OCI-LY7 (cell line): ENCODE data around the gene TLR5. TPM values are rescaled to one million over a fixed set of nuclear protein-coding genes. Genes with fewer than 3 reads are reported as not detected.

Experiments used
- BruUV-seq: library from RNA; stranded (reverse); fragments of 400-500 nt; replicated peaks from 2 replicates; lab custom pipeline; 2021; lab: Mats Ljungman, UMichigan
- CTCF ChIA-PET: fragments of 300-600 bp; sonication (Branson Sonifier 250); formaldehyde crosslinking; loops from one replicate; lab custom pipeline; 2022; ENCODE audit warnings: antibody characterized with exemption; ENCODE audit not compliant: unreplicated experiment; lab: Charles Lee
- POLR2A ChIA-PET: fragments of 300-600 bp; sonication (Branson Sonifier 250); formaldehyde crosslinking; loops from one replicate; lab custom pipeline; 2022; ENCODE audit warnings: antibody characterized with exemption; lab: Charles Lee
- DNase-seq: peaks from one replicate; pipeline ENCODE4 v3.0.0-alpha.2; 2015; ENCODE audit warnings: low spot score
- H2AFZ ChIP-seq: fragments of 200-600 bp; sonication (generic), shearing (Covaris generic); 2 replicates; pipeline ENCODE4 v1.6.1; 2014; ENCODE audit warnings: mild to moderate bottlenecking, antibody characterized with exemption, low read length, moderate library complexity
- H3K27ac ChIP-seq: fragments of 200-600 bp; sonication (generic); 2 replicates; pipeline ENCODE4 v1.5.1; 2014; ENCODE audit warnings: mixed run types, low read depth, mild to moderate bottlenecking, moderate library complexity, low read length, inconsistent platforms; ENCODE audit not compliant: poor library complexity, severe bottlenecking
- H3K36me3 ChIP-seq: fragments of 200-600 bp; sonication (generic); 2 replicates; pipeline ENCODE4 v1.6.1; 2014; ENCODE audit warnings: mild to moderate bottlenecking, antibody characterized with exemption, low read length, moderate library complexity, mixed read lengths; ENCODE audit not compliant: insufficient read depth
- H3K4me1 ChIP-seq: fragments of 200-600 bp; sonication (generic); 2 replicates; pipeline ENCODE4 v1.5.1; 2014; ENCODE audit warnings: mild to moderate bottlenecking, low read length; ENCODE audit not compliant: insufficient read depth, poor library complexity, severe bottlenecking
- H3K4me2 ChIP-seq: fragments of 200-600 bp; sonication (generic); 2 replicates; pipeline ENCODE4 v1.6.1; 2014; ENCODE audit warnings: mild to moderate bottlenecking, low read length
- H3K4me3 ChIP-seq: fragments of 200-600 bp; sonication (generic); 2 replicates; pipeline ENCODE4 v1.5.1; 2014; ENCODE audit warnings: mild to moderate bottlenecking, low read depth, low read length; ENCODE audit not compliant: poor library complexity, severe bottlenecking
- H3K79me2 ChIP-seq: fragments of 200-600 bp; sonication (generic); 2 replicates; pipeline ENCODE4 v1.6.1; 2016; ENCODE audit warnings: low read depth, mild to moderate bottlenecking, low read length, moderate library complexity, mixed read lengths; ENCODE audit not compliant: insufficient read depth
- H3K9me2 ChIP-seq: fragments of 200-600 bp; sonication (generic); 2 replicates; pipeline ENCODE4 v1.6.1; 2016; ENCODE audit warnings: mild to moderate bottlenecking, low read length, mixed read lengths; ENCODE audit not compliant: insufficient read depth
- H3K9me3 ChIP-seq: fragments of 200-600 bp; sonication (generic); 2 replicates; pipeline ENCODE4 v1.6.1; 2014; ENCODE audit warnings: mild to moderate bottlenecking, mixed run types, low read length, mixed read lengths
- H4K20me1 ChIP-seq: fragments of 200-600 bp; sonication (generic); 2 replicates; pipeline ENCODE4 v1.6.1; 2014; ENCODE audit warnings: mild to moderate bottlenecking, antibody characterized with exemption, low read length, moderate library complexity, mixed read lengths; ENCODE audit not compliant: insufficient read depth
- EZH2phosphoT487 ChIP-seq: fragments of 200-600 bp; sonication (generic); IDR thresholded peaks from 2 replicates; pipeline ENCODE4 v1.6.1; 2018; ENCODE audit warnings: low read depth, borderline replicate concordance, mild to moderate bottlenecking, mixed run types, antibody characterized with exemption, low read length, moderate library complexity, mixed read lengths
- intact Hi-C: fragments of 100-400 bp; cut with micrococcal nuclease; formaldehyde crosslinking; loops from one replicate; pipeline ENCODE4 v1.10.0; 2022; ENCODE audit not compliant: unreplicated experiment
- total RNA-seq, 2 experiments: library from RNA; depleted of rRNA in 1 of 2; stranded (reverse); fragments of >200 nt in 1 of 2; shearing (Covaris generic) in 1 of 2; gene quantifications; 2 replicates each; pipeline ENCODE4 v1.2.3, GENCODE V29; 2014 to 2022
- TF ChIP-seq, protein P1 (sequence below): fragments of 200-600 bp; sonication (generic); conservative IDR thresholded peaks from 2 replicates; pipeline ENCODE4 v1.5.1; 2014; ENCODE audit warnings: mild to moderate bottlenecking, antibody characterized with exemption, low read length, moderate library complexity, mixed read lengths

TLR5 gene
- total RNA-seq, 2 experiments from 2014 or later = not detected

- TF ChIP-seq EZH2phosphoT487 = no peak
- TF ChIP-seq, protein P1, sequence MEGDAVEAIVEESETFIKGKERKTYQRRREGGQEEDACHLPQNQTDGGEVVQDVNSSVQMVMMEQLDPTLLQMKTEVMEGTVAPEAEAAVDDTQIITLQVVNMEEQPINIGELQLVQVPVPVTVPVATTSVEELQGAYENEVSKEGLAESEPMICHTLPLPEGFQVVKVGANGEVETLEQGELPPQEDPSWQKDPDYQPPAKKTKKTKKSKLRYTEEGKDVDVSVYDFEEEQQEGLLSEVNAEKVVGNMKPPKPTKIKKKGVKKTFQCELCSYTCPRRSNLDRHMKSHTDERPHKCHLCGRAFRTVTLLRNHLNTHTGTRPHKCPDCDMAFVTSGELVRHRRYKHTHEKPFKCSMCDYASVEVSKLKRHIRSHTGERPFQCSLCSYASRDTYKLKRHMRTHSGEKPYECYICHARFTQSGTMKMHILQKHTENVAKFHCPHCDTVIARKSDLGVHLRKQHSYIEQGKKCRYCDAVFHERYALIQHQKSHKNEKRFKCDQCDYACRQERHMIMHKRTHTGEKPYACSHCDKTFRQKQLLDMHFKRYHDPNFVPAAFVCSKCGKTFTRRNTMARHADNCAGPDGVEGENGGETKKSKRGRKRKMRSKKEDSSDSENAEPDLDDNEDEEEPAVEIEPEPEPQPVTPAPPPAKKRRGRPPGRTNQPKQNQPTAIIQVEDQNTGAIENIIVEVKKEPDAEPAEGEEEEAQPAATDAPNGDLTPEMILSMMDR = peak; percentile 85
- Histone ChIP-seq H3K4me2 (peak overlapping the region; percentile 47; the same call in 1 of the 2 replicates), H2AFZ (no peak overlapping the region), H3K36me3 (no peaks in the 10 kb centered on the region), H3K4me1 (no peaks in the 10 kb centered on the region), H3K9me2 (no peaks in the 10 kb centered on the region), H3K79me2 (no peaks in the 10 kb centered on the region), H3K27ac (no peak overlapping the region), H3K4me3 (no peak overlapping the region), H3K9me3 (no peaks in the 10 kb centered on the region), H4K20me1 (no peaks in the 10 kb centered on the region)
- BruUV-seq = no TSS peak
- ChIA-PET POLR2A (no interaction called here), CTCF (interaction anchor here (1.2 to 1.4 kb wide), 3 partner anchors 9 to 11 kb away, joined by 3 to 4 read pairs (median 4); partner anchors contain the start of gene TLR5)
- intact Hi-C loops = loop anchor here (2.0 kb wide), 1 partner anchor 551 kb away; no protein-coding TSS in a partner anchor
- peak; percentile 55 for DNase-seq
These were observed 9.1 kb downstream of the TLR5 start for GRCh38 chr1:223133824-223134435.

- no peak overlapping the region for H2AFZ ChIP-seq
- TF ChIP-seq, protein P1 = no peak
- no peak for TF ChIP-seq EZH2phosphoT487
- no peak for DNase-seq
- H4K20me1 ChIP-seq = no peaks in the 10 kb centered on the region
- H3K9me2 ChIP-seq = no peaks in the 10 kb centered on the region
- BruUV-seq = no TSS peak
- H3K36me3 ChIP-seq = no peaks in the 10 kb centered on the region
- ChIA-PET POLR2A (no interaction called here), CTCF (interaction anchor here (1.2 to 1.4 kb wide), 3 partner anchors 9 to 10 kb away, joined by 3 to 4 read pairs (median 4); partner anchors contain the start of gene TLR5)
- intact Hi-C loops = loop anchor here (2.0 kb wide), 1 partner anchor 551 kb away; no protein-coding TSS in a partner anchor
- H3K4me3 ChIP-seq = no peak overlapping the region
- no peak overlapping the region for H3K4me2 ChIP-seq
- H3K4me1 ChIP-seq = no peaks in the 10 kb centered on the region
- H3K9me3 ChIP-seq = no peaks in the 10 kb centered on the region
- no peak overlapping the region for H3K27ac ChIP-seq
- H3K79me2 ChIP-seq = no peaks in the 10 kb centered on the region
These were observed 9.7 kb downstream of the TLR5 start for GRCh38 chr1:223133306-223133823.
